DMS 273 (cell line): Measurements from ENCODE around the gene ANGPTL3.

Source experiments
- DNase-seq: peaks from one replicate; lab custom pipeline; 2025; ENCODE audit not compliant: unreplicated experiment; lab: John Stamatoyannopoulos, UW

ANGPTL3 gene

GRCh38 chr1:62625415-62625814 lies 28.1 kb downstream of the ANGPTL3 start:
- no peak for DNase-seq

DNA sequence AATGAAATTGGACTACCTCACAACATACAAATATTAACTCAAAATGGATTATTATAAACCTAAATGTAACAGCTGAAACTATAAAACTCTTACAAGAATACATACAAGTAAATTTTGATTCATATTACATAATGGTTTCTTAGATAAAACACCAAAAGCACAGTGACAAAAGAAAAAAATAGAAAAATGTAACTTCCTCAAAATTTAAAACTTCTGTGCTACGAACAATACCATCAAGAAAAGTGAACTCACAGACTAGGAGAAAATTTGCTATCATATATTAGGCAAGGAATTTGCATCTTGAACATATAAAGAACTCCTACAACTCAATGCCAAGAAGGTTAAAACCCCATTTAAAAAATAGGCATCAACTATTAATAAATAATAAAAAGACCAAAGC lies 31.2 kb downstream of the ANGPTL3 start:
- no peak for DNase-seq

GRCh38 chr1:62637392-62638105 lies 40.2 kb downstream of the ANGPTL3 start:
- DNase-seq, result no peak

DNA sequence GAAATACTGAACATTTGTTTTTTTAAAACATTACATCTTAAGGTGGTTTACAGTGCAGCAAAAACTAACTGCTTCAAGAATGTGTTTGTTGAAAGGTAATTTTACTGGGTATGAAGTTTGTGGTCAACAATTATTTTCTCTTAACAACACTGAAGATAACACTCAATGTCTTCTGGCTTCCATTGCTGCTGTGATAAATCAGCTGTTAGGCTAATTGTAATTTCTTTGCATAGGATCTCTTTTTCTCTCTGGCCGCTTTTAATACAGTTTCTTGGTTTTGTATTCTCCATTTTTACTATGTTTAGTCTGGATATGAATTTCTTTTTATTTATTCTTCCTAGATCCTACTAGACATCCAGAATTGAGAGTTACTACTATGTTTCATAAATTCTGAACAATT lies 46.0 kb downstream of the ANGPTL3 start:
- DNase-seq, result no peak

DNA sequence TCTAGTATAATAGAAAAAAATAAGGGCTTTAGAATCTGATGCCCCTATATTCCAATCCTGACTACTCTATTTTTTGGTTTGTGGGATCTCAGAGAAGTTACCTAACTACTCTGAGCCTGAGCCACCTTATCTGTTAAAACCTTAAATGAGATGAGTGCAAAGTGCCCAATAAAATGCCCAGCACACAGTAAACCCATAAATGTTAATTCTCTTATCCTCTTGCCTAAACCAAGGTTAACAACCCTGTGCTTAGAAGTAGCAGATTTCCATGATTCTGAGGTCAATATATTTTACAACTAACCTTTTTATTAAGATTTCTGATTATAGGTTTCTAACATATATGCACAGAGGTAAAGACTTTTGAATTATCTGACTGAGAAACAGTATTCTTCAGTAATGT lies 55.1 kb downstream of the ANGPTL3 start:
- no peak for DNase-seq

GRCh38 chr1:62654744-62655143 lies 57.4 kb downstream of the ANGPTL3 start:
- no peak for DNase-seq
